Raji (cell line): ENCODE measurements around the gene STXBP5L.

ENCODE experiments used
- POLR2A ChIP-seq: IDR thresholded peaks from 2 replicates; pipeline ENCODE4 v1.6.1; 2011; ENCODE audit warnings: low read depth, low read length, control low read depth; ENCODE audit not compliant: insufficient read depth

Gene STXBP5L

GRCh38 chr3:120908030-120908794 lies at the start of gene STXBP5L:
Gene STXBP5L, plus strand, starts transcription at chr3:120908205. Its CDS starts 1,374 bp downstream, at chr3:120909579.
- TF ChIP-seq POLR2A: no peak

- TF ChIP-seq POLR2A: no peak
Measured at GRCh38 chr3:120858521-120858920, 49.5 kb upstream of the STXBP5L start.

DNA sequence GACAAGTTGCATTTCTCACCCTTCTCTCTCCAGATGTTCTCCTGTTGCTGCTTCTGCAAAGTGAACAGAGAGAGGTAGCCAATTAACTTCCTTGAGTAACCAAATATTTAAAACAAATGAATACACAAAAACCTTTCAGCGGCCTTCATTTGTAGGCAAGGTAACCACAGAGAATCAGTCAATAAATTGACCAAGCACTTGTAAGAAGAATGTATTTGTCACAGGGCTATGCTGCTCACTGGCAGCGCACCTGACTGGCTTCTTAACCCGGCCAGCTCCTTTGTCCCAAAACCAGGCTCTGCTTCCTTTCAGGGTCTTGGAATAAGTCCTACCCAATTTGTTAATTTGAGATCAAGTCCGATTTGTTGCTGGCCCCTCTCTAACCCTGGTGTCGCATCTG lies 43.5 kb upstream of the STXBP5L start:
- TF ChIP-seq POLR2A: no peak

DNA sequence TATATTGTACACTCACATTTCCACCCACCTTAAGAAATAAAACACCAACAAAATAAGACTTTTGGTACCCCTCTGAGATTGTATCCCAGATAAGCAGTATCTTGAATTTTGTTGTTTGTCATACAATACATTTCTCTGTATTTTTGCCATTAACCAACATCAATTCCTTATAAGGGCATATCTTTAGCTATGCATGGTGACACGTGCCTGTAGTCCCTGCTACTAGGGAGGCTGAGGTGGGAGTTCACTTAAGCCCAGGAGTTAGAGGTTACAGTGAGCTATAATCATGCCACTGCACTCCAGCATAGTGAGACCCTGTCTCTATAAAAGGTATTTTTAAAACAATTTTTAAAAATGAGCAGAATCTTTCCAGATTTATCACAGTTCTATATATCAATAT lies 32.5 kb upstream of the STXBP5L start:
- TF ChIP-seq POLR2A: no peak

- TF ChIP-seq POLR2A: no peak
Measured at GRCh38 chr3:120875989-120876388, 32.0 kb upstream of the STXBP5L start.

DNA sequence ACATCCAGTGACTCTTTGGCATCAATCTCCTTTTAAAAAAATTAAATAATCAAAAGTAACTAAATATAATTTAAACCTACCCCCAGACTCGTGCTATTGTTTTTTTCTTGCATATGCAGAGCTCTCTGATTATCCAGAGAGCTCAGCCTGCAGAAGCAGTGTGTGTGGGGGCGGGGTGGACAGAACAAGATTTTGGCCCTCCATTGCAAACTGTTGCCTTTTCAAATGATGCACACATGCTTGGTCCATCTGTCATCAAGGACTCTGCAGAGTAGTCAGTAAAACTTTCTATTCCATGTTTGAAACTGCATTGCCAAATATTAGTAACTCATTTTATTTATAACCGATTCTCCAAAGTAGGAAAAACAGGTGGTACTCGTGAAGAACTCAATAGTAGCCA lies 28.6 kb upstream of the STXBP5L start:
- no peak for TF ChIP-seq POLR2A

- no peak for TF ChIP-seq POLR2A
Measured at GRCh38 chr3:120892921-120893320, 15.1 kb upstream of the STXBP5L start.

- no peak for TF ChIP-seq POLR2A
Measured at GRCh38 chr3:120894316-120895057, 13.5 kb upstream of the STXBP5L start.

DNA sequence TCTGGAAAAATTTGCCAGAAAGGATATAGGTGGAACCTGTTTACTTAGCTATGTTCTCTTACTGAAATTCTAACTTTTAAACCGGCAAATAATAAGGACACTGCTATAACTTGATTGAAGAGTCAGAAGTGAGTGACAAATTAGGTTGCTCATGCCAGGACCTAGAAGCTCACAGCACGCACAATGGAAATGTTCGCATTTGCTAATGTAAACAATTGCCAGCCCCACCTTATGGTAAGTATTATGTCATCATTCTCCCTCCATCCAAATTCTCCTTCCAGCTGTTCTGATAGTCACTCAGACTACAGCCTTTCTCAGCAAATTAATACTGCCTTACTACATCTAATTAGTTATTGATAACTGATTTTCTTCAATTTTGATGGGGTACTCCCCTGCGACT lies 4.8 kb upstream of the STXBP5L start:
- no peak for TF ChIP-seq POLR2A

GRCh38 chr3:120907659-120908029 lies 361 bp upstream of the STXBP5L start:
- no peak for TF ChIP-seq POLR2A

GRCh38 chr3:120908795-120909601 lies 993 bp downstream of the STXBP5L start:
- TF ChIP-seq POLR2A: no peak

DNA sequence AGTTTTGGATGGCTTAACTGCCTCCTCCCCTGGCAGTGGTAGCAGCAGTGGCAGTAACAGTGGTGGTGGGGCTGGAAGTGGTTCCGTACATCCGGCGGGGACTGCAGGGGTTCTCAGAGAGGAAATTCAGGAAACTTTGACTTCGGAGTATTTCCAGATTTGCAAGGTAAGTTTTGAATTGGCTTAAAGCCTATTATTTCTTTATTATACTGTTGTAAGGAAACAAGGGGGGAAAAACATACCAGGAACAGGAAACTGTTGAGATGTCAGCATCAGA lies 1.5 kb downstream of the STXBP5L start:
- TF ChIP-seq POLR2A: no peak

DNA sequence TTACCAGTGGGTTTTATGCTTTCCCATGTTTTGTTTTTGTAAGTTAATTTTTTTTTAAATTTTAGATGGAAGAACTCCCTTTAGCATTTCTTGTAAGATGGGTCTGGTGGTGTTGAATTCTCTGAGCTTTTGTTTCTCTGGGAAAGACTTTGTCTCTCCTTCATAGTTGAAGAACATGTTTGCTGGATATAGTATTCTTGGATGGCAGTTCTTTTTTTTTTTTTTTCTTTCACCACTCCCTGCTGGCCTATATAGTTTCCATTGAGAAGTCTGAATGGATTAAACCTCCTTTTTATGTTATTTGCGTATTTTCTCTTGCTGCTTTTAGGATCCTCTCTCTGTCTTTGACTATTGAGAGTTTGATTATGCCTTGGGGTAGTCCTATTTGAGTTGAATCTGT lies 18.1 kb downstream of the STXBP5L start:
- no peak for TF ChIP-seq POLR2A

GRCh38 chr3:120928991-120929390 lies 21.0 kb downstream of the STXBP5L start:
- no peak for TF ChIP-seq POLR2A

DNA sequence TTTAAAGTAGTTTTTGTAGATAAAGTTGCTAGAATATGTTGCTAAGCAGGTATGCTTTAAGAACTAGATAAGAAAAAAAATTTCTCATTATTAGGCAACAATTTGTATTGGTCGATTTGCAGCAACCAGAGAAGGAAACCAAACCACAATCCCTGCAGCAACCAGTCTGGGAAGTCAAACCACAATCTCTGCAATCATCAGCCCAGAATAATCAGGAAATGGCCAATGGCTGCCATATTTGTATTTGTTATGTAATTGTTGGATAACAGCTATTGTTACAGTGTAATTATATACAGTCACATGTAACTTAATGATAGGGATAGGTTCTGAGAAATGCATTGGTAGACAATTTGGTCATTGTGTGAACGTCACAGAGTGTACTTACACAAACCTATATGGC lies 23.6 kb downstream of the STXBP5L start:
- TF ChIP-seq POLR2A: no peak

GRCh38 chr3:120956143-120956542 lies 48.1 kb downstream of the STXBP5L start:
- TF ChIP-seq POLR2A: no peak
